ENCODE measurements around the gene ALDH2. TPM values are rescaled to one million over a fixed set of nuclear protein-coding genes. Genes with fewer than 3 reads are reported as not detected.
"Not testable (repeated sequence)": the region's sequence is repeated elsewhere in the genome, so short reads cannot be mapped to it uniquely, and the experiment has no call there.

ALDH2 gene
- total RNA-seq, 1 donor from 2014 or later = 0.09 TPM

GRCh38 chr12:111816898-111817297 is 50.2 kb downstream of the ALDH2 start:
- H3K36me3 Mint-ChIP-seq (ENCODE audit: low read depth); intact Hi-C loops (cut with micrococcal nuclease); H3K27ac Mint-ChIP-seq; DNase-seq; H3K4me3 Mint-ChIP-seq; H3K4me1 Mint-ChIP-seq; H3K9me3 Mint-ChIP-seq: not testable (repeated sequence)
- H3K27me3 Mint-ChIP-seq = peaks cover 36% of the 10 kb centered on the region

GRCh38 chr12:111818340-111818739 is 51.6 kb downstream of the ALDH2 start:
- no peak for DNase-seq
- Mint-ChIP-seq H3K27ac (no peak overlapping the region), H3K36me3 (ENCODE audit: low read depth) (no peaks in the 10 kb centered on the region), H3K27me3 (peaks cover 45% of the 10 kb centered on the region), H3K4me3 (no peak overlapping the region), H3K9me3 (no peaks in the 10 kb centered on the region), H3K4me1 (peaks cover 2% of the 10 kb centered on the region)
- intact Hi-C loops (cut with micrococcal nuclease) = no loop called here

- no peak for DNase-seq
- H3K9me3 Mint-ChIP-seq = no peaks in the 10 kb centered on the region
- H3K4me1 Mint-ChIP-seq = peaks cover 2% of the 10 kb centered on the region
- H3K36me3 Mint-ChIP-seq (ENCODE audit: low read depth) = no peaks in the 10 kb centered on the region
- no peak overlapping the region for H3K4me3 Mint-ChIP-seq
- H3K27ac Mint-ChIP-seq = no peak overlapping the region
- intact Hi-C loops (cut with micrococcal nuclease) = no loop called here
- H3K27me3 Mint-ChIP-seq = peaks cover 52% of the 10 kb centered on the region
Observed at GRCh38 chr12:111819191-111820158, 52.7 kb downstream of the ALDH2 start.

- H3K36me3 Mint-ChIP-seq (ENCODE audit: low read depth); intact Hi-C loops (cut with micrococcal nuclease); H3K9me3 Mint-ChIP-seq; H3K4me3 Mint-ChIP-seq; H3K4me1 Mint-ChIP-seq; H3K27ac Mint-ChIP-seq; DNase-seq: not testable (repeated sequence)
- peaks cover 56% of the 10 kb centered on the region for H3K27me3 Mint-ChIP-seq
Observed at GRCh38 chr12:111820828-111821227, 54.1 kb downstream of the ALDH2 start.

- no peaks in the 10 kb centered on the region for H3K36me3 Mint-ChIP-seq (ENCODE audit: low read depth)
- intact Hi-C loops (cut with micrococcal nuclease) = no loop called here
- H3K4me3 Mint-ChIP-seq = no peak overlapping the region
- no peak overlapping the region for H3K27ac Mint-ChIP-seq
- DNase-seq = no peak
- no peaks in the 10 kb centered on the region for H3K9me3 Mint-ChIP-seq
- peaks cover 48% of the 10 kb centered on the region for H3K27me3 Mint-ChIP-seq
- H3K4me1 Mint-ChIP-seq = peaks cover 2% of the 10 kb centered on the region
Observed at GRCh38 chr12:111822886-111823285, 56.2 kb downstream of the ALDH2 start.

- Mint-ChIP-seq H3K4me3 (no peak overlapping the region), H3K36me3 (ENCODE audit: low read depth) (no peaks in the 10 kb centered on the region), H3K4me1 (peaks cover 2% of the 10 kb centered on the region), H3K27ac (no peak overlapping the region), H3K27me3 (peaks cover 42% of the 10 kb centered on the region), H3K9me3 (no peaks in the 10 kb centered on the region)
- intact Hi-C loops (cut with micrococcal nuclease) = no loop called here
- no peak for DNase-seq
Observed at GRCh38 chr12:111823891-111824290, 57.2 kb downstream of the ALDH2 start.

- intact Hi-C loops (cut with micrococcal nuclease); H3K4me3 Mint-ChIP-seq; H3K9me3 Mint-ChIP-seq; H3K4me1 Mint-ChIP-seq; H3K36me3 Mint-ChIP-seq (ENCODE audit: low read depth); H3K27ac Mint-ChIP-seq: not testable (repeated sequence)
- DNase-seq = peak; percentile 67
- peaks cover 42% of the 10 kb centered on the region for H3K27me3 Mint-ChIP-seq
Observed at GRCh38 chr12:111824312-111824711, 57.6 kb downstream of the ALDH2 start.

GRCh38 chr12:111825509-111825908 is 58.8 kb downstream of the ALDH2 start:
- Mint-ChIP-seq H3K27ac (no peak overlapping the region), H3K36me3 (ENCODE audit: low read depth) (no peaks in the 10 kb centered on the region), H3K27me3 (peaks cover 34% of the 10 kb centered on the region), H3K4me3 (no peak overlapping the region), H3K9me3 (no peaks in the 10 kb centered on the region), H3K4me1 (peaks cover 2% of the 10 kb centered on the region)
- intact Hi-C loops (cut with micrococcal nuclease) = no loop called here
- DNase-seq = no peak

GRCh38 chr12:111826316-111826715 is 59.6 kb downstream of the ALDH2 start:
- peaks cover 31% of the 10 kb centered on the region for H3K27me3 Mint-ChIP-seq
- H3K27ac Mint-ChIP-seq = no peak overlapping the region

GRCh38 chr12:111826992-111827391 is 60.3 kb downstream of the ALDH2 start:
- no peaks in the 10 kb centered on the region for H3K36me3 Mint-ChIP-seq (ENCODE audit: low read depth)
- no peak for DNase-seq
- intact Hi-C loops (cut with micrococcal nuclease) = no loop called here
- H3K27me3 Mint-ChIP-seq = peaks cover 26% of the 10 kb centered on the region
- no peak overlapping the region for H3K4me3 Mint-ChIP-seq
- no peak overlapping the region for H3K27ac Mint-ChIP-seq
- H3K4me1 Mint-ChIP-seq = peaks cover 2% of the 10 kb centered on the region
- no peaks in the 10 kb centered on the region for H3K9me3 Mint-ChIP-seq

More at GRCh38 chr12:111826316-111826715, 59.6 kb downstream of the ALDH2 start:
- Mint-ChIP-seq H3K36me3 (ENCODE audit: low read depth) (no peaks in the 10 kb centered on the region), H3K4me3 (no peak overlapping the region), H3K9me3 (no peaks in the 10 kb centered on the region), H3K4me1 (peaks cover 2% of the 10 kb centered on the region)
- DNase-seq = no peak
- intact Hi-C loops (cut with micrococcal nuclease) = no loop called here

GRCh38 chr12:111827907-111828306 is 61.2 kb downstream of the ALDH2 start:
- Mint-ChIP-seq H3K27me3 (peaks cover 26% of the 10 kb centered on the region), H3K9me3 (no peaks in the 10 kb centered on the region), H3K4me3 (no peak overlapping the region), H3K4me1 (peaks cover 2% of the 10 kb centered on the region), H3K27ac (no peak overlapping the region), H3K36me3 (ENCODE audit: low read depth) (no peaks in the 10 kb centered on the region)
- intact Hi-C loops (cut with micrococcal nuclease) = no loop called here
- no peak for DNase-seq

GRCh38 chr12:111828338-111828979 is 61.7 kb downstream of the ALDH2 start:
- intact Hi-C loops (cut with micrococcal nuclease) = no loop called here
- Mint-ChIP-seq H3K27me3 (peaks cover 23% of the 10 kb centered on the region), H3K9me3 (no peaks in the 10 kb centered on the region), H3K4me3 (no peak overlapping the region), H3K27ac (no peak overlapping the region), H3K4me1 (peaks cover 2% of the 10 kb centered on the region), H3K36me3 (ENCODE audit: low read depth) (no peaks in the 10 kb centered on the region)
- no peak for DNase-seq

GRCh38 chr12:111829635-111830034 is 62.9 kb downstream of the ALDH2 start:
- intact Hi-C loops (cut with micrococcal nuclease); H3K4me3 Mint-ChIP-seq; H3K27ac Mint-ChIP-seq; DNase-seq; H3K9me3 Mint-ChIP-seq; H3K36me3 Mint-ChIP-seq (ENCODE audit: low read depth); H3K4me1 Mint-ChIP-seq: not testable (repeated sequence)
- peaks cover 16% of the 10 kb centered on the region for H3K27me3 Mint-ChIP-seq

GRCh38 chr12:111834740-111835386 is 68.1 kb downstream of the ALDH2 start:
- Mint-ChIP-seq H3K27me3 (peaks cover 14% of the 10 kb centered on the region), H3K4me3 (peak overlapping the region; percentile 19), H3K36me3 (ENCODE audit: low read depth) (peaks cover 14% of the 10 kb centered on the region)
- H3K27ac Mint-ChIP-seq; H3K9me3 Mint-ChIP-seq; intact Hi-C loops (cut with micrococcal nuclease); H3K4me1 Mint-ChIP-seq: not testable (repeated sequence)
- peak; percentile 78 for DNase-seq

Measured in activated CD4-positive, alpha-beta T cell treated with anti-CD3 and anti-CD28 coated beads, Interleukin-2, amount 10 ng/mL, durations not matched to agents 24 days and 14 days (primary cell).